HEK293 (cell line): ENCODE measurements around the gene CRIP1.

ENCODE experiments used
- CTCF ChIP-seq: fragments of 450-650 bp; formaldehyde crosslinking; IDR thresholded peaks from 2 replicates; pipeline ENCODE4 v1.5.1; 2016; ENCODE audit warnings: missing biosample characterization, missing genetic modification characterization
- ZNF214 ChIP-seq: fragments of 450-650 bp; formaldehyde crosslinking; IDR thresholded peaks from 2 replicates; pipeline ENCODE4 v1.5.1; 2017; ENCODE audit warnings: missing biosample characterization, mild to moderate bottlenecking, missing genetic modification characterization, borderline replicate concordance
- ZNF510 ChIP-seq: fragments of 450-650 bp; formaldehyde crosslinking; IDR thresholded peaks from 2 replicates; pipeline ENCODE4 v1.5.1; 2018; ENCODE audit warnings: mild to moderate bottlenecking, missing genetic modification characterization, missing biosample characterization; ENCODE audit not compliant: insufficient replicate concordance
- ZNF623 ChIP-seq: fragments of 450-650 bp; formaldehyde crosslinking; IDR thresholded peaks from 2 replicates; pipeline ENCODE4 v1.5.1; 2016; ENCODE audit warnings: missing biosample characterization, missing genetic modification characterization
- ZSCAN18 ChIP-seq: fragments of 450-650 bp; formaldehyde crosslinking; IDR thresholded peaks from 2 replicates; pipeline ENCODE4 v1.5.1; 2016; ENCODE audit warnings: missing biosample characterization, missing genetic modification characterization

GRCh38 chr14:105482486-105483110 is 4.1 kb upstream of the CRIP1 start:
- TF ChIP-seq ZNF623 (tag by site-specific recombination), result no peak
- TF ChIP-seq ZNF510 (tag by site-specific recombination), result no peak
- TF ChIP-seq ZNF214 (tag by site-specific recombination), result no peak
- TF ChIP-seq CTCF (tag by site-specific recombination), result no peak
- no peak for TF ChIP-seq ZSCAN18 (tag by site-specific recombination)
